ENCODE measurements around the gene PLXNC1.

DNA sequence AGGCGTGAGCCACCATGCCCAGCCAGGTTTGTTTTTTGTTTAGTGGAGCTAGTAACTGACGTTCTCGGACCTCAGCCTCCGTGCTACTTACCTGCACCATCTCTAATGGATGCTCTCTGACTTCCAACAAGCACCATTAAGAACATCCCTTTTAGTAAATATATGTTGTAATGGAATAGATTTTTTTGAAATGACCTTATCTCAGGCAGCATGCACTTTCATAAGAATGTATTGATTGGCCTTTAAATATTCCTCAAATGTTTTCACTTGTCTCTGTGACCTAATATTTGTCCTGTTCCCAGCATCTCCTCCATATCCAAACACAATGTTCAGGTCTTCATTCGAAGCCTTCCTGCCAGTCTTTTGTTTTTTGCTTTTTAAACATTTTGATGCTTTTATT, 51.7 kb downstream of the PLXNC1 start:
- TF ChIP-seq, protein P1, sequence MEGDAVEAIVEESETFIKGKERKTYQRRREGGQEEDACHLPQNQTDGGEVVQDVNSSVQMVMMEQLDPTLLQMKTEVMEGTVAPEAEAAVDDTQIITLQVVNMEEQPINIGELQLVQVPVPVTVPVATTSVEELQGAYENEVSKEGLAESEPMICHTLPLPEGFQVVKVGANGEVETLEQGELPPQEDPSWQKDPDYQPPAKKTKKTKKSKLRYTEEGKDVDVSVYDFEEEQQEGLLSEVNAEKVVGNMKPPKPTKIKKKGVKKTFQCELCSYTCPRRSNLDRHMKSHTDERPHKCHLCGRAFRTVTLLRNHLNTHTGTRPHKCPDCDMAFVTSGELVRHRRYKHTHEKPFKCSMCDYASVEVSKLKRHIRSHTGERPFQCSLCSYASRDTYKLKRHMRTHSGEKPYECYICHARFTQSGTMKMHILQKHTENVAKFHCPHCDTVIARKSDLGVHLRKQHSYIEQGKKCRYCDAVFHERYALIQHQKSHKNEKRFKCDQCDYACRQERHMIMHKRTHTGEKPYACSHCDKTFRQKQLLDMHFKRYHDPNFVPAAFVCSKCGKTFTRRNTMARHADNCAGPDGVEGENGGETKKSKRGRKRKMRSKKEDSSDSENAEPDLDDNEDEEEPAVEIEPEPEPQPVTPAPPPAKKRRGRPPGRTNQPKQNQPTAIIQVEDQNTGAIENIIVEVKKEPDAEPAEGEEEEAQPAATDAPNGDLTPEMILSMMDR (IDR thresholded peaks at IDR 0.05; ENCODE audit: low read length) = no peak
- no peak for TF ChIP-seq EZH2 (IDR thresholded peaks at IDR 0.05; ENCODE audit: borderline replicate concordance, low read length)

All from OCI-LY1 (cell line).